ENCODE data around the gene CPA2. TPM values are rescaled to one million over a fixed set of nuclear protein-coding genes. Genes with fewer than 3 reads are reported as not detected.

Gene CPA2
- total RNA-seq, 2 donors from 2014 or later, result 0.40 to 0.66 TPM

- Histone ChIP-seq H3K27me3 (ENCODE audit: control insufficient read depth, insufficient read depth, low read length, poor library complexity, severe bottlenecking) (no peaks in the 10 kb centered on the region), H3K36me3 (ENCODE audit: control insufficient read depth, insufficient read depth, low read length) (no peaks in the 10 kb centered on the region), H3K9me3 (ENCODE audit: control insufficient read depth, low read length) (no peaks in the 10 kb centered on the region), H3K9ac (ENCODE audit: extremely low read depth, low read length, poor library complexity, severe bottlenecking) (no peak overlapping the region), H3K4me1 (ENCODE audit: control insufficient read depth, insufficient read depth, low read length) (peaks cover 1% of the 10 kb centered on the region), H3K27ac (ENCODE audit: low read depth, low read length) (no peak overlapping the region), H3K4me3 (ENCODE audit: low read length) (no peak overlapping the region)
- TF ChIP-seq CTCF (conservative IDR thresholded peaks at IDR 0.05), result no peak
- WGBS, 2 experiments (ENCODE audit: insufficient coverage in 1 of 2, insufficient read length in 1 of 2), result 82 to 91% methylated on average over 1 to 2 of the region's 2 CpGs
- Mint-ChIP-seq H3K9me3 (no peaks in the 10 kb centered on the region), H3K27me3 (ENCODE audit: insufficient read depth) (peaks cover 2% of the 10 kb centered on the region), H3K4me3 (no peak overlapping the region), H3K36me3 (ENCODE audit: low read depth) (no peaks in the 10 kb centered on the region), H3K27ac (no peak overlapping the region), H3K4me1 (peaks cover 14% of the 10 kb centered on the region)
- no peak for DNase-seq
Measured at GRCh38 chr7:130279286-130279685, 12.6 kb downstream of the CPA2 start.

DNA sequence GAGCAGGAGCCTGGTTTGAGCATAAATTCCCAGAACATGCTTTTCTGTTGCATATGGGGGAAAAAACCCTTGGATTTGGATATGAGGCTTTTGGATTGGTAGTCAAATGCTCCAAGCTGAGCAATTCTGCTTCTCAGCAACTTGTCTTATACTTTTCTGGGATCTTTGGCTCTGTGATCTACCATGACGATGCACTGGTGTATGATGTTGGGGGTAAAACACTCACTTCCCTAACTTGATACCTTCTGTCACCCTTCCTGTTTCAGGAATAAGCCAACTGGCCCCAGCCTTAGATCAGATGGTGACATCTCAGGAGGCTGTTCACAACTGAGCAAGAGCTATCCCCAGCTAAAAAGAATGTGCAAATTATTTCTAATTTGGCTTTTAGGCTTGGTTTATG is 13.2 kb downstream of the CPA2 start:
- no peaks in the 10 kb centered on the region for H3K36me3 Mint-ChIP-seq (ENCODE audit: low read depth)
- Histone ChIP-seq H3K4me3 (ENCODE audit: low read length) (no peak overlapping the region), H3K9me3 (ENCODE audit: control insufficient read depth, low read length) (no peaks in the 10 kb centered on the region), H3K27me3 (ENCODE audit: control insufficient read depth, insufficient read depth, low read length, poor library complexity, severe bottlenecking) (no peaks in the 10 kb centered on the region), H3K9ac (ENCODE audit: extremely low read depth, low read length, poor library complexity, severe bottlenecking) (no peak overlapping the region), H3K27ac (ENCODE audit: low read depth, low read length) (no peak overlapping the region), H3K4me1 (ENCODE audit: control insufficient read depth, insufficient read depth, low read length) (no peaks in the 10 kb centered on the region), H3K36me3 (ENCODE audit: control insufficient read depth, insufficient read depth, low read length) (no peaks in the 10 kb centered on the region)
- H3K27ac Mint-ChIP-seq, result no peak overlapping the region
- no peak for DNase-seq
- H3K9me3 Mint-ChIP-seq, result no peaks in the 10 kb centered on the region
- 100% methylated on average over 1 of the region's 1 CpG; no CpG with 5 or more reads in 1 of the 2 experiments for WGBS, 2 experiments (ENCODE audit: insufficient coverage in 1 of 2, insufficient read length in 1 of 2)
- H3K27me3 Mint-ChIP-seq (ENCODE audit: insufficient read depth), result peaks cover 2% of the 10 kb centered on the region
- no peak overlapping the region for H3K4me3 Mint-ChIP-seq
- H3K4me1 Mint-ChIP-seq, result peaks cover 9% of the 10 kb centered on the region
- no peak for TF ChIP-seq CTCF (conservative IDR thresholded peaks at IDR 0.05)

DNA sequence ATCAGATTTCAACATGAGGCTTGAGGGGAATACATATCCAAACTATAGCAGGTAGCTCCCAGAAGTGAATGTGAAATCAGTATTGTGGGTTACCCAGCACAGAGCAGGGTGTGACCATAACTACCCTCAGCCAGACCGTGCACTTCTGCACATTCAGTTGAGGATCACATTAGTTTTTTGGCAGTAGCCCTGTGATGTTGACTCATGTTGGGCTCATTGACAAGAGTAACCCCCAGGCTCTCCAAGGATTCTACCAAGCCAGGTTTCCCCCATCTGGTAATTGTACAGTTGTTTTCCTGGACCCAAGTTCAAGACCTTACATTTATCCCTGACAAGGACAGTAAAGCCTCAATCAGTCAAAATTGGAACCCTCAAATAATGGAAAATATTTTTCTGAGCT is 14.6 kb downstream of the CPA2 start:
- Mint-ChIP-seq H3K4me3 (no peak overlapping the region), H3K36me3 (ENCODE audit: low read depth) (no peaks in the 10 kb centered on the region), H3K27me3 (ENCODE audit: insufficient read depth) (peaks cover 2% of the 10 kb centered on the region), H3K27ac (no peak overlapping the region), H3K4me1 (no peaks in the 10 kb centered on the region), H3K9me3 (no peaks in the 10 kb centered on the region)
- Histone ChIP-seq H3K9ac (ENCODE audit: extremely low read depth, low read length, poor library complexity, severe bottlenecking) (no peak overlapping the region), H3K27me3 (ENCODE audit: control insufficient read depth, insufficient read depth, low read length, poor library complexity, severe bottlenecking) (no peaks in the 10 kb centered on the region), H3K36me3 (ENCODE audit: control insufficient read depth, insufficient read depth, low read length) (no peaks in the 10 kb centered on the region), H3K9me3 (ENCODE audit: control insufficient read depth, low read length) (no peaks in the 10 kb centered on the region), H3K4me1 (ENCODE audit: control insufficient read depth, insufficient read depth, low read length) (no peaks in the 10 kb centered on the region), H3K27ac (ENCODE audit: low read depth, low read length) (no peak overlapping the region), H3K4me3 (ENCODE audit: low read length) (no peak overlapping the region)
- no peak for DNase-seq
- WGBS, 2 experiments (ENCODE audit: insufficient coverage in 1 of 2, insufficient read length in 1 of 2), result 88 to 100% methylated on average over 1 of the region's 1 CpG
- no peak for TF ChIP-seq CTCF (conservative IDR thresholded peaks at IDR 0.05)
